IPS DF 19.7 (cell line): ENCODE results near the gene UNC5A.

Experiments used
- DNase-seq: peaks from one replicate; pipeline ENCODE4 v3.0.0-alpha.2; 2013; ENCODE audit warnings: low read depth, low spot score

The UNC5A gene

GRCh38 chr5:176821441-176821840, 11.1 kb downstream of the UNC5A start:
- DNase-seq, result no peak

DNA sequence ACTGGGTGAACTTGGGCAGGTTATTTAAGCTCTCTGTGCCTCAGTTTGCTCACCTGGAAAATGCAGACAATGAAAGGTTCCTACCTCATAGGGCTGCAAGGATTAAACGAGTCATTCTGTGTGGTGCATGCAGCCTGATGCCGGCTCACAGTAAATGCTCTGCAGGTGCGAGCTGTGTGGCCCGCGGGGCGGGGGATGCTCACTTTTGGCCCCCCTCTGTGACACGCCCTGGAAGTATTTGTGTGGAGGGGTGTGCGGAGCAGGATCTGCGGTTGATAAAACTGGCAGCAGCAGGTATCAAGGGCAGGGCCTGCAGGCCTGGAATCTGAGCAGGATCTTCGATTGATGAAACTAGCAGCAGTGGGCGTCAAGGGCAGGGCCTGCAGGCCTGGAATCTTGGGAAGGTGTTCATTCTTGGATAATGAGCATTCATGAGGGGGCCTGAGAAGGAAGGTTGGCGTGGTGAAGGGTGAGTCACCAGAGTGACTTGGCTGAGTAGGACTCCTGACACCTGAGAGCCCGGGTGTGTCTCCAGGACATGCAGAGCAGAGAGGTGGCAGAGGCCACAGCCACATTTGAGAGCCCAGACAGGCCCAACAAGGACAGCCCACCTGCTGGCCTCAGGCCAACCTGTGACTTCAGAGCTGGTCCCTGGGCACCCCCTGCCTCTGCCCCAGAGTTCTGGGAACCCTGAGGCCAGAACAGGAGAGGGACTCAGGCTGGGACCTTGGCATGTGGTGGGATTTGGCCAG, 11.9 kb downstream of the UNC5A start:
- DNase-seq, result no peak

- DNase-seq, result no peak
These were observed 12.6 kb downstream of the UNC5A start for GRCh38 chr5:176822793-176823481.

GRCh38 chr5:176823869-176824412, 13.6 kb downstream of the UNC5A start:
- DNase-seq, result no peak

- DNase-seq, result no peak
These were observed 14.2 kb downstream of the UNC5A start for GRCh38 chr5:176824604-176825003.

- DNase-seq, result no peak
These were observed 14.9 kb downstream of the UNC5A start for GRCh38 chr5:176825234-176825633.

DNA sequence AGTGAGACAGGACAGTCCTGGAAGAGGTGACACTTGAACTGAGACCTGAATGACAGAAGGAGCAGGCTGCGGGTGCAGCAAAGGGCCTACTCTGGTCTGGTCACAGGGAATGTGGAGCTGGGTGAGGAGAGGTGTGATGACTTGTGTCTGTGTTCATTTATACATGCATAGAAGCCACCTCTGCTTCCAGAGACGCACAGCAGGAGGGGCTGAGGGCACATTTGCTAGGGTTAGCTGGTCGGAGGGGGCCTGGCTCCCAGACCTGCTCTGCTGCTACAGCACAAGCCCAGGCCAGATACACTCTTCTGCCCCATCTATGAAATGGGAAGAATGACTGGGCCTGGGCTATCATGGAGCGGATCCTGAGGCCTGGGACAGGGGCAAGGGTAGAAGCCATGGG, 15.6 kb downstream of the UNC5A start:
- no peak for DNase-seq

GRCh38 chr5:176827736-176828414, 17.5 kb downstream of the UNC5A start:
- DNase-seq, result no peak

DNA sequence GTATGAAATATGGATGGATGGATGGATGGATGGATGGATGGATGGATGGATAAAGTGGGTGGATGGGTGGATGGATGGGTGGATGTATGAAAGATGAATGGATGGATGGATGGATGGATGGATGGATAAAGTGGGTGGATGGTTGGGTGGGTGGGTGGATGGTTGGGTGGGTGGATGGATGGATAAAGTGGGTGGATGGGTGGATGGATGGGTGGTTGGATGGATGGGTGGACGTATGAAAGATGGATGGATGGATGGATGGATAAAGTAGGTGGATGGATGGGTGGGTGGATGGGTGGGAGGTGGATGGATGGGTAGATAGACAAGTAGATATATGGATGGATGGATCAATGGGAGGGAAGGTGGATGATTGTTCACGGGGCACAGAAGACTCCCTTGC, 19.0 kb downstream of the UNC5A start:
- DNase-seq, result no peak

- no peak for DNase-seq
These were observed 20.1 kb downstream of the UNC5A start for GRCh38 chr5:176830422-176830994.

DNA sequence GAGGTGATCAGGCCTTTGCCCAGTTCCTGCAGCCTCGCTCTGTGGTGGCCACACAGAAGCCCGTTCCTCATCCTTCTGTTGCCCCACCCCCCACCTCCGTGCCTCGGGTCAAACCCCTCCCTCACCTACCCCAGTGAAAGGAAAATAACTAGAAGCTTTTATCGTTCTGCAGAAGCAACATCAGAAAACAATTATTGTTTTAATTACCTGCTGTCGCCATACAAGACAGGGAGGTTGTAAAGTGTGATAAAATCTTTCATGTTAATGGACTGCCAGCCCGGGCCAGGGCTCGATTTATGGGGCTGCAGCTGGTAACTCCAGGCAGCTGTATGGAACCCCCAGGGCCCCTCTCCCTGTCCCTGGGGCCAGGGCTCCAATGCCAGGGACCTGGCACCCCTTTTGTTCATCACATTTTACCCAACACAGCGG, 20.6 kb downstream of the UNC5A start:
- DNase-seq, result no peak

DNA sequence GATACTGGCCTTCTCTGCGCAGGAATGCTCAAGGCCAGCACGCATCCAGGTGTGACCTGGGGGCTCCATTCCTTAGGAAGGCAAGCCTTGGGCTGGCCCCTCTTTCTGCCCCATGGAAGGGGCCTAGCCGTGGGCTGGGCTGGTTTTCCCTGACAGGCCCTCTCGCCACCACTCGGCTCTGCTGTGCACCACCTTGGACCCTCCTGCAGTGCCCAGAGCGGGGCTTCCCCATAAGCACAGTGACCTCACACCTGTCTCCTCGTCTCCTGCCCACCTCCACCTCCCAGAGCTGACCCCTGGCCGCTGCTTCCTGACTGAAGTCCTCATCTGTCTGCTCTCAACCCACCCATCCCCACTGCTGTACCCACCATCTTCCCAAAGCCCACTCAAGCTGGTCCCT, 21.1 kb downstream of the UNC5A start:
- DNase-seq, result no peak

- no peak for DNase-seq
These were observed 21.8 kb downstream of the UNC5A start for GRCh38 chr5:176832162-176832561.

- no peak for DNase-seq
These were observed 22.9 kb downstream of the UNC5A start for GRCh38 chr5:176833286-176833685.

DNA sequence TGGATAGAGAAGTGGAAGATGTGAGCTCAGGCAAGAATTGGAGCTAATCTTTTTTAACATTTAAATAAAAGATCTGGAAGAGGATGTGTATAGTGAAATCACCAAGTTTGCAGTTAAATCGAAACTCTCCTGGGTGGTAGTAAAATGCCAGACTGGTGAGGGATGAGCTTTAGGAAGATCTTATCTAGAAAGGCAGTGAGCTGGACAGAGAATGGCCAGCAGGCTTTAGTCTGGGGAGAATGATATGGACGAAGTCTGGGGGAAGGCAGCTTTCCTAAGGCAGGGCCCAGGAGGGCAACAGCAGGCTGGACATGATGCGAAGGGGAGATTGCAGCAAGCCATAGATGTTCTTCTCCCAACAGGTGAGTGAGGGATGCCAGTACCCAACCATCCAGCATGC, 25.6 kb downstream of the UNC5A start:
- no peak for DNase-seq

- no peak for DNase-seq
These were observed 26.7 kb downstream of the UNC5A start for GRCh38 chr5:176836811-176837706.

- peak; percentile 59 for DNase-seq
These were observed 27.4 kb downstream of the UNC5A start for GRCh38 chr5:176837707-176838115.

DNA sequence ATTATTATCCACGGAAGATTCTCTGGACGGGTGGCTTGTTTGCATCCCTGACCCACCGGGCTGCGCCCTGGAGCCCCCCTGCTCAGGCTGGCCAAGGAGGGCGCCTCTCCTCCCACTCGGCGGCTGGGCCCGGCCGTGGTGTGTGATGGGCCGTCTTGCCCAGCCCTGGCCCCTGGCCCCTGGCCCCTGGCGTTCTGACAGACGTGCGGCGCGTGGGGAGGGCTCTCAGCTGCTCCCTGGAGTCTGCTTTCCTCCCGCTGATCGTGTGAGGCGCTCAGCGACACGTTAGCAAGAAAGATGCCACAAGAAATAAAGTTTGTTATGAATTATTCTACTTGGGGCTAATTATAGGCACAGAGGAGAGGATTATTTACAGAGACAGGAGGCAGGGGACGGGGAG, 33.3 kb downstream of the UNC5A start:
- no peak for DNase-seq

GRCh38 chr5:176844281-176844680, 33.9 kb downstream of the UNC5A start:
- DNase-seq, result no peak

DNA sequence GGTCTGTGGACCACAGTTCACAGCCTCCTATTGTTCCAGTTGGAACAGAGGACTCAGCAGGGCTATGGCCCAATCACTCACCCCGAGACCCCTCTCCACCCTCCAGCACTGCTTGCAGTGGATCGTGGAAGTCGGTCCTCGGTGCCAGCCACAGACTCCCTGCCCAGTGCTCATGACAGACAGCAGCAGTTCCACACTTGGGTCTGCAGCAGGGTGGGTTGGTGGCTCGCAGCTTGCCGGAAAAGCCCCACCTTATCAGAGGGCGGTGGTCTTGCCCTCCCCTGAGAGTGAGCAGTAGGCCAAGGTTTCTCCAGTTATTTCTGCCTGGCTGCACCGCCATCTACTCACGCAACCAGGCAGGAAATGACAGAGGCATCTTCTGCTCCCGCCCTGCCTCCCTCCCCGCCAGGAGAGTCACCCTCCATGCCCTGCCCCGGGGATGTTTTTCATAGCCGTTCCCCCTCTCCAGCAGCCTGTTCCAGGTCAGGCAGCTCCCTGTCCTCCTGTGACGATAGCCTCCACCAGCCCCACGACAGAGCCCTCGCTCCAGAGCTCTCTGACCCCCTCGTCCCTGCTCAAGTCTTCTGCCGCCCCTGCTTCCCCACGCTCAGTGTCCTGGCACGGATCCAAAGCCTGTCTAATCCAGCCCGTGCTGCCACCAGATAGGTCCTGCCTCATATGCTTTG, 34.5 kb downstream of the UNC5A start:
- no peak for DNase-seq

GRCh38 chr5:176845392-176845713, 35.0 kb downstream of the UNC5A start:
- DNase-seq, result no peak
